ENCODE data around the gene SUMO3.
A peak's percentile ranks its signal among the peaks of the same experiment; 100 is the strongest.

DNA sequence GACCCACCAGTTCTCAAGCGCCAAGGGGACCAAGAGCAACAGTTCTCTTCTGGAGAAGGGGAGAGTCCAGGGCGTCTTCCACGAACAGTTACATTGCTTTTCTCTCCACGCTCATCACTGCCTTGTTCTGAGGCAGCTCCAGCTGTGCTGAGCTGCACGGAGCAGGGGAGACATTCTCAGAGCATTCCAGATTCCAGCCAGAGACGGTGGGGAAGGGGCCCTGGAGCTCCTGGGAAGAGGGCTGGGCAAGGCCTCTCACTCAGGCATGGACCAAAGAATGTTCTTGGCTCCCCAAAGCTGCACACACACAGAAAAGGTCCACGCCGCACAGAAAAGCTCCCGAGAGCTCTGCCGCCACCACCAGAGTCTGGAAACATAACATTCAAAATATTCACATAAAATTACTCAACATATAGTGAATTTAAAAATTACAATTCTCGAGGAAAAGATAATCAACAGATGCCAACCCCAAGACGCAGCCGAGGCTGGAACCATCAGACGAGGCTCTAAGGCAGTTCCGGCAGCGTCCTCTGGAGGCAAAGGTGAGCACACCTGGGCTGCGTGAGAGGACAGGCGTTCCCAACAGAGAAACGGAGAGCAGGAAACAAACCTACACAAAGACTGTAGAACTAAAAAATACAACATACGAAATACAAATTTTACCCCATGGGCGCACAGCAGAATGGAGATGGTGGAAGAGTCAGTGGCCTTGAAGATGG lies 56.7 kb downstream of the SUMO3 start:
- TF ChIP-seq, protein P1, sequence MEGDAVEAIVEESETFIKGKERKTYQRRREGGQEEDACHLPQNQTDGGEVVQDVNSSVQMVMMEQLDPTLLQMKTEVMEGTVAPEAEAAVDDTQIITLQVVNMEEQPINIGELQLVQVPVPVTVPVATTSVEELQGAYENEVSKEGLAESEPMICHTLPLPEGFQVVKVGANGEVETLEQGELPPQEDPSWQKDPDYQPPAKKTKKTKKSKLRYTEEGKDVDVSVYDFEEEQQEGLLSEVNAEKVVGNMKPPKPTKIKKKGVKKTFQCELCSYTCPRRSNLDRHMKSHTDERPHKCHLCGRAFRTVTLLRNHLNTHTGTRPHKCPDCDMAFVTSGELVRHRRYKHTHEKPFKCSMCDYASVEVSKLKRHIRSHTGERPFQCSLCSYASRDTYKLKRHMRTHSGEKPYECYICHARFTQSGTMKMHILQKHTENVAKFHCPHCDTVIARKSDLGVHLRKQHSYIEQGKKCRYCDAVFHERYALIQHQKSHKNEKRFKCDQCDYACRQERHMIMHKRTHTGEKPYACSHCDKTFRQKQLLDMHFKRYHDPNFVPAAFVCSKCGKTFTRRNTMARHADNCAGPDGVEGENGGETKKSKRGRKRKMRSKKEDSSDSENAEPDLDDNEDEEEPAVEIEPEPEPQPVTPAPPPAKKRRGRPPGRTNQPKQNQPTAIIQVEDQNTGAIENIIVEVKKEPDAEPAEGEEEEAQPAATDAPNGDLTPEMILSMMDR (IDR thresholded peaks at IDR 0.05): peak in 1 of 2 donors; percentile 68
- TF ChIP-seq EP300 (IDR thresholded peaks at IDR 0.05) (no peak), POLR2A (IDR thresholded peaks at IDR 0.05) (no peak), POLR2AphosphoS5 (IDR thresholded peaks at IDR 0.05) (no peak)

Data from suprapubic skin (tissue), 4 donors.